ENCODE measurements around the gene ELF5.

The ELF5 gene

GRCh38 chr11:34495724-34496377 lies 17.7 kb downstream of the ELF5 start:
- Histone ChIP-seq H3K4me1 (ENCODE audit: control insufficient read depth, insufficient read depth, low read length) (no peaks in the 10 kb centered on the region), H3K9me3 (ENCODE audit: control insufficient read depth, insufficient read depth, low read depth, low read length) (no peaks in the 10 kb centered on the region), H3K27ac (ENCODE audit: extremely low read depth, low read depth, low read length) (no peak overlapping the region), H3K36me3 (ENCODE audit: control insufficient read depth in 2 of 2, insufficient read depth in 1 of 2, low read length in 2 of 2) (no peaks in the 10 kb centered on the region), H3K4me3 (ENCODE audit: low read depth, low read length) (no peak overlapping the region)
- ChIA-PET POLR2A (no interaction called here), CTCF (interaction anchor here (0.6 to 5.5 kb wide), 3 partner anchors 17 to 256 kb away, joined by 3 to 105 read pairs (median 3); no protein-coding TSS in a partner anchor)
- no peak for TF ChIP-seq ZNF121 (tag by site-specific recombination; IDR thresholded peaks at IDR 0.05)
- no peak for TF ChIP-seq ZBTB1 (tag by site-specific recombination; IDR thresholded peaks at IDR 0.05)
- TF ChIP-seq ZNF530 (tag by site-specific recombination; IDR thresholded peaks at IDR 0.05; ENCODE audit: low read depth): no peak
- TF ChIP-seq HOXA7 (CRISPR knock-in tag; IDR thresholded peaks at IDR 0.05; ENCODE audit: borderline replicate concordance): no peak
- TF ChIP-seq ZIC2 (tag by site-specific recombination; IDR thresholded peaks at IDR 0.05): peak; percentile 97
- TF ChIP-seq ZNF48 (tag by site-specific recombination; IDR thresholded peaks at IDR 0.05): no peak
- no peak for TF ChIP-seq SP7 (tag by site-specific recombination; IDR thresholded peaks at IDR 0.05)

GRCh38 chr11:34495239-34495723 lies 18.3 kb downstream of the ELF5 start:
- ChIA-PET CTCF (interaction anchor here (0.8 to 5.5 kb wide), 2 partner anchors 131 to 321 kb away, joined by 3 to 105 read pairs; no protein-coding TSS in a partner anchor), POLR2A (no interaction called here)
- Histone ChIP-seq H3K27ac (ENCODE audit: extremely low read depth, low read depth, low read length) (no peak overlapping the region), H3K4me1 (ENCODE audit: control insufficient read depth, insufficient read depth, low read length) (no peaks in the 10 kb centered on the region), H3K9me3 (ENCODE audit: control insufficient read depth, insufficient read depth, low read depth, low read length) (no peaks in the 10 kb centered on the region), H3K36me3 (ENCODE audit: control insufficient read depth in 2 of 2, insufficient read depth in 1 of 2, low read length in 2 of 2) (no peaks in the 10 kb centered on the region), H3K4me3 (ENCODE audit: low read depth, low read length) (no peak overlapping the region)
- TF ChIP-seq ZNF426 (tag by site-specific recombination; IDR thresholded peaks at IDR 0.05) (no peak), INSM2 (tag by site-specific recombination; IDR thresholded peaks at IDR 0.05) (no peak)
- TF ChIP-seq, protein P1, sequence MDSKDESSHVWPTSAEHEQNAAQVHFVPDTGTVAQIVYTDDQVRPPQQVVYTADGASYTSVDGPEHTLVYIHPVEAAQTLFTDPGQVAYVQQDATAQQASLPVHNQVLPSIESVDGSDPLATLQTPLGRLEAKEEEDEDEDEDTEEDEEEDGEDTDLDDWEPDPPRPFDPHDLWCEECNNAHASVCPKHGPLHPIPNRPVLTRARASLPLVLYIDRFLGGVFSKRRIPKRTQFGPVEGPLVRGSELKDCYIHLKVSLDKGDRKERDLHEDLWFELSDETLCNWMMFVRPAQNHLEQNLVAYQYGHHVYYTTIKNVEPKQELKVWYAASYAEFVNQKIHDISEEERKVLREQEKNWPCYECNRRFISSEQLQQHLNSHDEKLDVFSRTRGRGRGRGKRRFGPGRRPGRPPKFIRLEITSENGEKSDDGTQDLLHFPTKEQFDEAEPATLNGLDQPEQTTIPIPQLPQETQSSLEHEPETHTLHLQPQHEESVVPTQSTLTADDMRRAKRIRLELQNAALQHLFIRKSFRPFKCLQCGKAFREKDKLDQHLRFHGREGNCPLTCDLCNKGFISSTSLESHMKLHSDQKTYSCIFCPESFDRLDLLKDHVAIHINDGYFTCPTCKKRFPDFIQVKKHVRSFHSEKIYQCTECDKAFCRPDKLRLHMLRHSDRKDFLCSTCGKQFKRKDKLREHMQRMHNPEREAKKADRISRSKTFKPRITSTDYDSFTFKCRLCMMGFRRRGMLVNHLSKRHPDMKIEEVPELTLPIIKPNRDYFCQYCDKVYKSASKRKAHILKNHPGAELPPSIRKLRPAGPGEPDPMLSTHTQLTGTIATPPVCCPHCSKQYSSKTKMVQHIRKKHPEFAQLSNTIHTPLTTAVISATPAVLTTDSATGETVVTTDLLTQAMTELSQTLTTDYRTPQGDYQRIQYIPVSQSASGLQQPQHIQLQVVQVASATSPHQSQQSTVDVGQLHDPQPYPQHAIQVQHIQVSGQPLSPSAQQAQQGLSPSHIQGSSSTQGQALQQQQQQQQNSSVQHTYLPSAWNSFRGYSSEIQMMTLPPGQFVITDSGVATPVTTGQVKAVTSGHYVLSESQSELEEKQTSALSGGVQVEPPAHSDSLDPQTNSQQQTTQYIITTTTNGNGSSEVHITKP (tag by site-specific recombination; IDR thresholded peaks at IDR 0.05): peak; percentile 57

DNA sequence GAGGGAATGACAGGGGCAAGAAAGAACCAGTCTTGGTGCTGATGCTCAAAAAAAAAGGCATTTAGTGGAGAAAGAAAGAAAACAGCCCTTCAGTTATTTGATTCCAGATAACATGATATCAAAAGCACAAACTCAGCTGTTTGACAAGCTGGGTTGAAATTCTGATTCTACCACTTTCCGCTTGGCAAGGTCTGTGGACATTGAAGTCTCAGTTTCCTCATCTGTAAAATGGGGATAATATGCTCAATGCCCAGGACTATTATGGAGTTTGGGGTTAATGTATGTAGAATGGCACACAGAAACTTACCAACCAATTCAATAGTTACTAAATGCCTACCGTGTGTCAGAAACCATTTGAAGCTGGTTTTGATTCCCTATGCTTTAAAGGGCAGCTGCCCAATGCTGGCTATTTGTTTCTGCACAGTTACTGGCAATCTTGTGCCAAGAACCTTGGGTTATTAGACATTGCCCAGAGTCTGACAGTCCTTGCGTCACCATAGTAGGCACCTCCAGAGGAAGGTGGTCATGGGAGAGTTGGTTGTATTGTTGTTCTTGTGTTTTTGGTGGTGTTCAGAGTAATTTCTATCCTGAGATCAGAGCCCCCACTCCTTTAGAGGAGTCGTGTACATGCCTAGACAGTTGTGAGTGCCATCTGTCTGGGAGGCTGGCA lies 19.5 kb downstream of the ELF5 start:
- POLR2A ChIA-PET: no interaction called here
- Histone ChIP-seq H3K9me3 (ENCODE audit: control insufficient read depth, insufficient read depth, low read depth, low read length) (no peaks in the 10 kb centered on the region), H3K4me3 (ENCODE audit: low read depth, low read length) (no peak overlapping the region), H3K4me1 (ENCODE audit: control insufficient read depth, insufficient read depth, low read length) (no peaks in the 10 kb centered on the region), H3K27ac (ENCODE audit: extremely low read depth, low read depth, low read length) (no peak overlapping the region), H3K36me3 (ENCODE audit: control insufficient read depth in 2 of 2, insufficient read depth in 1 of 2, low read length in 2 of 2) (no peaks in the 10 kb centered on the region)
- CTCF ChIA-PET: interaction anchor here (0.6 to 5.5 kb wide), 8 partner anchors 8 to 656 kb away, joined by 3 to 105 read pairs (median 4); no protein-coding TSS in a partner anchor
- no peak for TF ChIP-seq PATZ1 (tag by site-specific recombination; IDR thresholded peaks at IDR 0.05)
- no peak for TF ChIP-seq ZNF341 (tag by site-specific recombination; IDR thresholded peaks at IDR 0.05; ENCODE audit: low read depth)
- TF ChIP-seq ZNF449 (tag by site-specific recombination; IDR thresholded peaks at IDR 0.05): no peak
- no peak for TF ChIP-seq MYNN (tag by site-specific recombination; IDR thresholded peaks at IDR 0.05; ENCODE audit: borderline replicate concordance)
- TF ChIP-seq, protein P2, sequence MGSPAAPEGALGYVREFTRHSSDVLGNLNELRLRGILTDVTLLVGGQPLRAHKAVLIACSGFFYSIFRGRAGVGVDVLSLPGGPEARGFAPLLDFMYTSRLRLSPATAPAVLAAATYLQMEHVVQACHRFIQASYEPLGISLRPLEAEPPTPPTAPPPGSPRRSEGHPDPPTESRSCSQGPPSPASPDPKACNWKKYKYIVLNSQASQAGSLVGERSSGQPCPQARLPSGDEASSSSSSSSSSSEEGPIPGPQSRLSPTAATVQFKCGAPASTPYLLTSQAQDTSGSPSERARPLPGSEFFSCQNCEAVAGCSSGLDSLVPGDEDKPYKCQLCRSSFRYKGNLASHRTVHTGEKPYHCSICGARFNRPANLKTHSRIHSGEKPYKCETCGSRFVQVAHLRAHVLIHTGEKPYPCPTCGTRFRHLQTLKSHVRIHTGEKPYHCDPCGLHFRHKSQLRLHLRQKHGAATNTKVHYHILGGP (tag by site-specific recombination; IDR thresholded peaks at IDR 0.05): no peak
- no peak for TF ChIP-seq ZNF433 (tag by site-specific recombination; IDR thresholded peaks at IDR 0.05; ENCODE audit: low read depth)
- no peak for TF ChIP-seq ZNF777 (tag by site-specific recombination; IDR thresholded peaks at IDR 0.05; ENCODE audit: borderline replicate concordance)
- no peak for TF ChIP-seq OSR2 (tag by site-specific recombination; IDR thresholded peaks at IDR 0.05)
- TF ChIP-seq ZNF701 (tag by site-specific recombination; IDR thresholded peaks at IDR 0.05): no peak
